Stimulated activated CD4-positive, alpha-beta T cell treated with anti-CD3 and anti-CD28 coated beads, Interleukin-12 subunit alpha, Interleukin-12 subunit beta, amount 100 ng/mL, for 24 hours (primary cell): Measurements from ENCODE around the gene CPED1.
"Not testable (repeated sequence)": the region's sequence is repeated elsewhere in the genome, so short reads cannot be mapped to it uniquely, and the experiment has no call there.

Source experiments
- DNase-seq, 2 experiments: peaks; one replicate each; pipeline ENCODE4 v3.0.0-alpha.2; 2020; ENCODE audit warnings: low read depth in 2 of 2

Gene CPED1

DNA sequence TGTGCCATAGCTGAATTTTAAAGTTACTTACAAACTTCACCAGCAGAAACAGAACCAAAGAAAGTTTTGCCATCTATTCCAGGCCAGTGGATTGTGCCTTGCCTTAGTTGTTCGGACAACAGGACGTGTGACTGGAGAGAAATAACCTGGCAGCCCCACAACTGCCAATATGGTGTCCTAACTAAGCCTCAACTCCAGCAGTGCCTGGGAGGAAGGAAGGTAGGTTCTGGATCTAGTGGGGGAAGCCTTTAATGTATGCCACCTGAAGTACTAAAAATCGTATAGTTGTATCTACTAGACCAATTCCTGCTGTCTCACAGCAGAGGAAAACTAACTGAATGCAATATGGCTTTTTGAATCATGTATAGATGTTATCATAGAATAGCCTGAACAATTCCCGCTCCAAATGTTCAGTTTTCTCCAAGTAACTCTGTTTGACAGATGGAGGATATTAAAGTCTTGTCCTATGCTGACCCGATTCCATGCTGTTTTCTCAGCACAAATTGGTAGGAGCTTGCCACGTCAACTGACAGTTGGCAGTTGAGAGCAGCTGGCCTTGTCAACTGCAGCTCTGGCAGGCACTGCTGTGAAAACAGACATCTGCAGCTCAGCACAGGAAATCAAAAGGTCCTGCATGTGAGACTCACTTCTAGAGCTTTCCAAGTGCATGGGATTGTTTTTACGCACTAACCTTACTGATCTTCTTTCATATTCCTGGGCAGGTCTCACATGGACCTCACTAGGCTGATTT, 255.8 kb downstream of the CPED1 start:
- no peak for DNase-seq

DNA sequence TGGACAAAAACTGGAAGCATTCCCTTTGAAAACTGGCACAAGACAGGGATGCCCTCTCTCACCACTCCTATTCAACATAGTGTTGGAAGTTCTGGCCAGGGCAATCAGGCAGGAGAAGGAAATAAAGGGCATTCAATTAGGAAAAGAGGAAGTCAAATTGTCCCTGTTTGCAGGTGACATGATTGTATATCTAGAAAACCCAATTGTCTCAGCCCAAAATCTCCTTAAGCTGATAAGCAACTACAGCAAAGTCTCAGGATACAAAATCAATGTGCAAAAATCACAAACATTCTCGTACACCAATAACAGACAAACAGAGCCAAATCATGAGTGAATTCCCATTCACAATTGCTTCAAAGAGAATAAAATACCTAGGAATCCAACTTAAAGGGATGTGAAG, 262.9 kb downstream of the CPED1 start:
- DNase-seq = not testable (repeated sequence)

DNA sequence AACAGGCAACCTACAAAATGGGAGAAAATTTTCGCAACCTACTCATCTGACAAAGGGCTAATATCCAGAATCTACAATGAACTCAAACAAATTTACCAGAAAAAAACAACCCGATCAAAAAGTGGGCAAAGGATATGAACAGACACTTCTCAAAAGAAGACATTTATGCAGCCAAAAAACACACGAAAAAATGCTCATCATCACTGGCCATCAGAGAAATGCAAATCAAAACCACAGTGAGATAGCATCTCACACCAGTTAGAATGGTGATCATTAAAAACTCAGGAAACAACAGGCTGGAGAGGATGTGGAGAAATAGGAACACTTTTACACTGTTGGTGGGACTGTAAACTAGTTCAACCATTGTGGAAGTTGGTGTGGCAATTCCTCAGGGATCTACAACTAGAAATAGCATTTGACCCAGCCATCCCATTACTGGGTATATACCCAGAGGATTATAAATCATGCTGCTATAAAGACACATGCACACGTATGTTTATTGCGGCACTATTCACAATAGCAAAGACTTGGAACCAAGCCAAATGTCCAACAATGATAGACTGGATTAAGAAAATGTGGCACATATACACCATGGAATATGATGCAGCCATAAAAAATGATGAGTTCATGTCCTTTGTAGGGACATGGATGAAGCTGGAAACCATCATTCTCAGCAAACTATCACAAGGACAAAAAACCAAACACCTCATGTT, 264.2 kb downstream of the CPED1 start:
- DNase-seq = not testable (repeated sequence)

DNA sequence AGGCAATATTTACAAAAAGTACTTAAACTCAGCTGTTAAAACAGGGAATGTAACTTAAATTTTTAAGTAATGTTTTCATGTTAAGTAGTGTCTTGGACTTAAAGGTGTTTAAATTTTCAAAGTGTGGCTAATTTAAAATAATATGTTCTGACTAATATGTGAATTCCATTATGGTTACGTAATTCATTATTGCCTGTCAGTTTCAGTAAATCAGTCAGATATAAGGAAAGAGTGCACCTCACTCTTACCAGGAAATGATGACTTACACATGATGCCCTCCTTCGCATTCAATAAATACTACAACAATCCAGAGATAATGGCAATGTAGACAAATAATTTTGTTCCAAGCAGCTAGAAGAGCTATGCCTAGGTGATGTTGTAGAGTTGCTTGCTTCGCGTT, 271.3 kb downstream of the CPED1 start:
- no peak for DNase-seq

DNA sequence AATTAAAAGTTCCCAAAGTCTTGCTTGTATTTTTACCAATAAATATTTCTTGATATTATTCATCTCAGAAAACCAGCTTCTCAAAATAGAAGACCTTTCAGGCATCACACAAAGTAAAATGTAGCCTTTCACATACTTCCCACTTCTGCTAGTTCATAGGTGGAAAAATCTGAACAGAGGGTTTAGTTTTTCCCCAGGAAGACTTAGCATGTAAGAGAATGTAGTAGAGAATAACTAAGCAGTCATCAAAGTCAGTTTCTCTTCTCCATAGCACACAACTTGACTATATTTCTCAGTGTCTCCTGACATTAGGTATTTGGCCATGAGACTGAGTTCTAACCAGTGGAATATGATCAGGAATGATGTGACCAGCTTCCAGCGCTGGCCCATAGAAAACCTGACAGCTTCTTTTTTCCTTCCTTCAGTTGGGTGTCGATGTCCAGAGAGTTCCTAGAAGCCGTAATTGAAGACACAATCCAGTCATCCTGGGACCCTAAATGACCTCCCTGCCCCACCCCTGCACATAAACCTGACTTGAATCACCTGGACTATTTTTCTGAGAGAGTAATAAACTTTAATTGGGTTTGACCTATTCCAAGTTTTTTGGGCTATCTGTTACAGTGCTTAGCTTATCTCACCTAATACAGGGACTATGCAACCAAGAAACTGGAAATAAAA, 272.8 kb downstream of the CPED1 start:
- DNase-seq = no peak

DNA sequence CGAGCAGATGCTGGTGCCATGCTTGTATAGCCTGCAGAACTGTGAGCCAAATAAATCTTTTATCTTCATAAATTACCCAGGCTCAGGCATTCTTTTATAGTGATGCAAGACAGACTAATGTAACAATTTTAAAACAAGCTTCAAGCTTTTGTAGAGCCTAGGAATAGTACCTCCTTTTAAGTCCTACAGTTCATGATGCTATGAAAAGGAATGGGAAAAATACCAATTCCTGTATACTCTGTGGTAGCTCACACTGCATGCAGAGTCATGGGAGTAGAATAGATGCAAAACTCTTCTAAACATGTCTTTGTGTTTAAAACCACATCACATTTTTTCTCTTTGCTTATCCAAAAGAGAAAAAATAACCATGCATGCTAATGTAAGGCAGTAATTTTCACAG, 273.7 kb downstream of the CPED1 start:
- no peak for DNase-seq

DNA sequence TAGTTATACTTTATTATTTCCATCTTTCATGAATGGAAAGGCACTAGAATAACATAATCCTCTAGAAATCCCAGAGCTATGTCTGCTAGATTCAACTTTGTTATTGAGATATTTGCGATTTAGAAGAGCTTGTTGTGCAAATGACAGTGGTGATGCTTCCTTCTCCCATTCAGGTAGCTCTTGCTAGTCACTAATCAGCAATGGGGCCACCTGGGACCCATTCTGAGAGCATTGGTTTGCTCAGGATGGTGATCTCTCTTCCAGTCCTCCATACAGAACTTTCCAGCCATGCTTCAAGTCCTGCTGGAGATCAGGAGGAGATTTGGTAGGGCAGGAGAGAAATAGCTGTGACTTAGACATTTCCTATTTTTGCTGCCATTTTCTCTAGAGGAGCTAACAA, 274.5 kb downstream of the CPED1 start:
- no peak for DNase-seq

DNA sequence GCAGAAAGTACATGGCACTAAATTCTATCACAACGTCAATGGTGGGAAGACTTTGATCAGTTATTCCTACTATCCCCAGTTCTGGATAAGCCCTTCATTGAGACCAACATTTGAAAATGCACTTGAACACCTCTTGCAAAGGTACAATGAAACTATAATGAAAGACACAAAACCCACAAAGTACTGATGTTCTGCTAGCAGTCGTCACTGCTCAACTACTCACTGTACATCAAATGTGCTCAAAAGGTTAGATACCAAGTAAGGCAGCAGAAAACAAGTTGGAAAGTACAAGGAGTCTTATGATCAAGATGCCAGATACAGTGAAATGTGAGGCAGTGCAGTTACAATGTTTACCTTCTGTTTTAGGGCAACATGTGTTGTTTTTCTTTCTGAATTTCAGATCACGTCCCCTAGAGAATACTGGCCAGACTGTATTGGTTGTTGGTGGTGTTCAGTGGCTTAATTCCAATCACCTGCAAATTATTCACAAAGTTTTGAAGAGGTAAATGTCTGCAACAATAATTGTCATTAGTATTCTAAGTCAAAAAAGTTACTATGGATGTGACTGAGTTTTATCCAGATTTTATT, 277.9 kb downstream of the CPED1 start:
- no peak for DNase-seq

DNA sequence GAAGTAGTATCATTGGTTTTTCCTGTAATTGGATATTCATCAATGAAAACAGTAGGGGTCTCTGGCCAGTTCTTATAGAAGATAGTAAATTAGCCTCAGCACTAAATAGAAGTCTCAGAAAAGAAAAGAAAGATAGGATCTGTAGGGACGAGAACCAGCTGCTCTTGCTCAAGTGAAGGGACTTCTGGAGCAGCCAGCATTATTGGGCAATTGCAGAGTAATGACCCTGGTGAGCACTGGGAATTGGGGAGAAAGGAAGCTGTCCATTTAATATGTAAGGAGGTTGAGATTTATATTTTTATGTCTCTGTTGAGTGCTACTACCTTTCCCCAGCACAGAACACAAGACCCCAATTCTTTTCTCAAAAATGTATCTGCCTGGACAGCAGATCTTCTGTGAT, 279.1 kb downstream of the CPED1 start:
- DNase-seq = no peak

DNA sequence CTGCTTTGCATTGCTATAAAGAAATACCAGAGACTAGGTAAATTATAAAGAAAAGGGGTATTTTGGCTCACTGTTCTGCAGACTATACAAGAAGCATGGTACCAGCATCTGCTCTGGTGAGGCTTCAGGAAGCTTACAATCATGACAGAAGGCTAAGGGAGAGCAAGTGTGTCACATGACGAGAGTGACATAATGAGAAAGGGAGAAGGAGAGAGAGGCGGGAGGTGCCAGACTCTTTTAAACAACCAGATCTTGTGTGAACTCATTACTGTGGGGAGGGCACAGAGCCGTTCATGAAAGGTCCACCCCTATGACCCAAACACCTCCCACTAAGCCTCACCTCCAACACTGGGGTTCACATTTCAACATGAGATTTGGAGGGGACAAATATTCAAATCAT, 281.3 kb downstream of the CPED1 start:
- DNase-seq = no peak

DNA sequence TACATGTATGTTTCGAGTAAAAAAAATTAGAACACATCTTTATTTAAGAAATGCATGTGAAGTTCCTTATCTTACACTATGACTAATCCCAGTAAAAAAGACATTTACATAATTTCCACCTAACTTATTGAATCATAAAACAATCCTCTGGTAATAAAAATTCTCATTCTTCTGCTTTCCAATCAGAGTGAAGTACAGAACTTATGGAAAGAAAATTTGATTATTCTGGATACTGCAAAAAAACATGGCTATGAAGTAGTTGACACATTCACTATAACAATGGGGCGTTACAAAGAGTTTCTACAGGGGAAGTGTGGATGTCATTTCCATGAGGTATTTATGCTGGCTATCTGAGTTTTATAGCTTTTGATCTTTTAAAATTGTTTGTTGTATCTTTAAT, 282.6 kb downstream of the CPED1 start:
- DNase-seq = no peak

DNA sequence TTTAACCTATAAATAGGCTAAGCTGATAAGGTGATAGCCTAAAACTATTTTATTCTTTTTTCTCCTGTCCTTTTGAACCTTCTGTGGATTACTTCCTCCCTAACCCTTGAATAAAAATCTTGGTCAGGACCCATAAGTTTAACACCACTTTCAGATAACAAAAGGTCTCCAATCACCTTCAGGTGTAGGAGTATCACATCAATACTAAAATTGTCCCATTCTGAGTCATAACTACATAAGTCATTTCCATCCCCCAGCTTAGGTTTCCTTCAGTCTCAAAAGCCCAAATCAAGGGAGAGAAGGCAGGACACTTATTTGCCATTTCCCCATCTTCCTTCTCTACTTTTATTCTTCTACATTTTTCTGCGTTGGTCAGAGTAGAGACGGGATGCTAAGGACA, 283.4 kb downstream of the CPED1 start:
- DNase-seq = no peak

DNA sequence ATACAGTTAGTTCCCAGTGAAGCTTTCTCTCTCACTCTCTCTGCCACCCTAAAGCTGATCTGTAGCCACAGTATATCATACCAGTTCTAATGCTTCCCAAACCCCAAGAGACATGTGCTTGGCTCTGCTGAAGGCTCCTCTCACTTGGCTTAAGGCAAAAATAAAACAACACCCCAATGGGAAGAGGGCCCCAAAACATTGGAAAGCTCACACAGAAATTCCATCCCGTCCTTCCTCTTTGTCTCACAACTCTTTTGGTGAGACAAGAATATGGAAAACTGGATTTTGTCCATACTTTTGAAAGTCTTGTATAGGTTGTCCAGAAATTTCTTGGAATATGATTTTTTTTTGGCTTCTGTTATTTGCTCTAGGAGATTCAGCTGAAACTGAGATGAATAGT, 284.2 kb downstream of the CPED1 start:
- no peak for DNase-seq

DNA sequence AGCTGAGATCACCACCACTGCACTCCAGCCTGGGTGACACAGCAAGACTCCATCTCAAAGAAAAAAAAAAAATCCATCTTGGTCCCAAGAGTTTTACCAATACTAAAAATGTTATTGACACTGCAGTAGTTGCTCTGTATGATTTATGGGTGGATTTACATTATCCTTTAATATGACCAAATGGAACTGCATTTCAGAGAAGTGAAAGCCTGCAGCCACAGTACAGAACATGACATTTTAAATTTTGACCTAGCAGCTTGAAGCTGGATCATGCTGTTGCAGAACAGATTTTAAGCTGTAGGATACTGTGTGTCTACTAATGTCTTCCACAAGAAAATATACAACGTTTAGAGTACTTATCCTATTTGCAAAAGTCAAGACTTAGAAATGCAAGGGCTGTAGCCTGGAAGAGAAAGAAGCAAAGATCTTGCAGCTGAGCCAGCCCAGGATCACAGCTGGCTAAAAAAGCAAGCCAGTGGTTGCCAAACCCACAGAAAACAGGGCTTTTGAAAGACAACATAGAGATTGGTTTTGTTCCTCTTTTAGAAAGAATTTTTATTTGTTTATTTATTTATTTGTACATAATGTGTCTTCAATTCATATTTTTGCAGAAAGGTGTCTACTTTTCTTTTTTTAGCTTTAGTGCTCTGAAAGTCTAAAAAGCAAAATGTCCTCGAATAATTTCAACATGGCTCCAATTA, 285.1 kb downstream of the CPED1 start:
- DNase-seq = no peak

DNA sequence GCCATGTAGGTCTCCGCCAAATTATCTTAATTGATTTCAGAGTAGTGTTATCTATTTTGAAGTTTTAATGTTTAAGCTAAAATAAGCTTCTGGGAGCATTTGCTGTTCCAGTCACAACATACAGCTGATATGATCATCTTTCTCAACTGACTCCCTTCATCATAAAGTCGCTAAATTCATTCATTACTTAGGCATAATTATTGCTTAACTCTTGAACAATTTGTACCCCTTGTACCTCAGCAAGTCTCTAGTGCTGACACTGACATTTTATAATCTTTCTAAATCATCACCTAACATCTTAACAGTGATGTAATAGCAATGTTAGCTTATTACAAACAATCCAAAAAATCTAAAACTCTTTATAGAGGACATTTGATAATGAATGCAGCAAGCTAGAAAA, 286.0 kb downstream of the CPED1 start:
- DNase-seq = no peak

DNA sequence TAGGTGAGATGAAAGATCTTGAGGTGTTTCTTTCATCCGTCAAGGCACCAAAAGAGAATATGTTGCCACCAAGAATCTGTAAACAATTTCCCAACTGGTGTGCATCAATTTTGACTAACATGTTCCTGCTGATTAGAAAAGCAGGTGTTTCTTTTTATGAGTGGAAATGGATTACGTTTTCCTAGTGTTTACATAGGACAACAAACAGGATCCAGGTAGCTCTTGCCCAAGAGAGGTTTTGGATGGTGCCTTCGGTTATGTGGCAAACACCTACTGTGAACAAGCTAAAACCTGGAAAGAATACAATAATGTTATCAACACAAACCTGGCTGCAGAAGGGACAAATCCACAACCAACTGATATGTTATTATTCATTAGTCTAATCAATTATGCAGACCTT, 286.7 kb downstream of the CPED1 start:
- DNase-seq = no peak

DNA sequence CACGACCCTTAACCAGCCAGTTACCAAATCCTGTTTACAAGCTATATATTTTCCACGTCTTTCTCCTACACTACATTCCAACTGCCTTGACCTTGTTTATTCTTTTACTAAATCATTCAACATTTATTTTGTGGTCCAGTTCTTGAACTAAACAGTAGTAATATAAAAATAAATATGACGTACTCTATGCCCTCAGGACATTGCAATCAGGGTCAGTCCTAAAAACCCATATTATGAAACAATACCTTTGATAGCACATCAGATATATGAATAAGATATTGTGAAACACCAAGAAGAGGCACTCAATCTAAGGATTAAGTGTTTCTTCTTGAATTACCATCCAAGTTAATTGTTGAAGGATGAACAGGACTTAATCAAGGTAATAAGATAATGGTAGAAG, 287.8 kb downstream of the CPED1 start:
- DNase-seq = no peak

DNA sequence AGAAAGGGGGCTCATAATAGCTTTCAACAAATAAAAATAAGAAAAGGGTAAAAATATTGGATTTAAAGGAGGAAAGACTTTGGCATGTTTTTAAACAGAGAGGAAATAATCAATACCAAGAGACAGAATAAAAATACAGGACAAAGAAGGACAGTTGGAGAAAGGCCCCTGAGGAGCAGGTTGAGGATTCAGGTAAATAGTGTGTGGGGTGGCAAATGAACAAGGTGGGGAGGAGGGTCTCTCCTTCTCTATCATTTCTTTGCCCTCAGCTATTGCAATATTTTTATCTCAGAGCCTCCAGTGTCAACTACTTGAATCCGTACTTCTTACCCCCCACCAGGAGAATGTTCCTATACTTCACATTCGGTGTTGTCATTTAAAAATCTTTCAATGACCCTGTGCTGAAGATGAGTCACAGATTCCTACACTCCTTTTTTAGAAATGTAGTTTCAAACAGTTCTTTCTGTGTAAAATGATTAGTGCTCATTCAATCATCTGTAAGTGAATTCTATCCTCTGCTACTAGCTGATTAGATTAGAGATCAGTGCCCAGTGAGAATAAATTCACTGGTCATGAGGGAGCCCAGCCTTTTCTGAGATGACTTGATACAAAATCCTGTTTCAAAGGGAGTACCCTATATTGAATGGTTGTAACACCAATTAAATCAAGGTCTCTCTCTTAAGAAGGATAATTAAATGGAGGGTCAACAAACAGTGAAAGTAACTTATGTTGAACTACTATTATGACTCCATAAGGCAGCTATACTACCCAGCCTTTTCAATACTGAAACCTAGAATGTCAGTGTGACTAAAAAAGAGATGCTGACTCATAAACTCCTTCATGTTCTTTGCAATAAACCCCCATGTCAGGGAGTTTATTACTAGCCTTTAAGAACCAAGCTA, 289.9 kb downstream of the CPED1 start:
- DNase-seq = no peak

DNA sequence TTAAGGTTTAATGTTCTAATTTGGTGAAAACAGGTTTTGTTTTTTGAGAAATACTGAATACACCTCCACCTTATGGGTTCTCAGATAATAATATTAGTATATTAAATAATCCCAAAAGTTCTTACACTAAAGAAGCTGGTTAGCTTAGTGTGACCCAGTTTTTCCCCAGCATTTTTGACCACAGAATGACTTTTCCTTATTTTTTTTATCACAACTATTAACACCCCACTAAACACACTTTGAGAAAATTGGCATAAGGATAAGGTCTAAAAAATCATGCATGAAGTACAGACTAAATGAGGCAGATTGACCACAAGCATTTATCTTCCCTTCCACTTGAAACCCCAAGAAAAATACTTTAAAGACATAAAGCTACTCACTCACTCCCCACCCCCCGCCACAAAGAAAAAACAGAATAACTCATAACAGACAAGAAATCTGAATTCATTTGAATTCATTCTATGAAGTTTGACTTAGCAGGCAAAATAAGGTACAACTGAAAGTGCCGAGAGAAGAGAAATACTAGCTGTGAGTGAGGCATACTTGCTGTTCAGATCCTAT, 290.6 kb downstream of the CPED1 start:
- no peak for DNase-seq

DNA sequence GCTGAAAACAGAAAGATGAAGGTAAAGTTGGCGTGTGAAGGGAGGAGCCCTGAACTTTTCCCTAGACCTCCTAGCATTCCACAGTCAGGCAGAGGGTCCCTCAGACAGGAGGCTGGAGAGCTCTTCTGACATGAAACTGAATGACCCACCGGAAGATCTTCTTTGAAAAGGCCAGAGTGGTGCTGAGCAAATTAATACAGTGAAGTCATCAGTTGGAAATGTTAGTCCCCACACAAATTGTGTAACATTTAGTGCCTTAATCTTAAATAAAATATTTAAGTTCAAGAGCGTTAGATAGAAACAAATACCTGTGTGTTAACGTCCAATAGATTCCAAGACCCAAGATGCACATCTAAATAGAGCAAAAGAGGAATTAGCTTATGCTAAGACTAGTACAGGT, 291.3 kb downstream of the CPED1 start:
- no peak for DNase-seq

DNA sequence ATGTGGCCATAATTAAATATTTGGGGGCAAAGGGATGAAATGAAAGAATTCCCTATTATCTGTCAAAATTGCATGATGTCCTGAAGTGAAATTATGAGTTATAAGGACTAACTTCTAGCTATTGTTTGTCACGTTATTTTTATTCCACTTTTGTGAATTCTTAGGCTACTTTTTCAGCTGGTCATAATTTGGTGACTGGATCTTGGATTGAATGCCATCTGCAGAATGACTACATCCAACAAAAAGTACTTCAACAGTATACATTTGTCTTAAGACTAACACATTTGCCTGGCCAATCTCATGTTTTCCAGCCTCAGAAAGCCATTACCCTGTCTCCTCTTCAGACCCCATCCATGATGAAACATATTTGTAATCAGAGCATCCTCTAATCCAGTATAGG, 292.1 kb downstream of the CPED1 start:
- DNase-seq = no peak
